GDM1 (cell line): ENCODE measurements around the gene KIF19.
"Not testable (repeated sequence)": the region's sequence is repeated elsewhere in the genome, so short reads cannot be mapped to it uniquely, and the experiment has no call there.

Source experiments
- DNase-seq: peaks from one replicate; lab custom pipeline; 2025; lab: John Stamatoyannopoulos, UW

The KIF19 gene

GRCh38 chr17:74325743-74326379 lies at the start of gene KIF19:
Gene KIF19 (plus strand): TSS chr17:74326226. CDS start chr17:74326350, 124 bp downstream.
- no peak for DNase-seq

- no peak for DNase-seq
Measured at GRCh38 chr17:74276541-74277009, 49.5 kb upstream of the KIF19 start.

- DNase-seq: no peak
Measured at GRCh38 chr17:74277935-74278334, 48.1 kb upstream of the KIF19 start.

GRCh38 chr17:74279617-74280016 lies 46.4 kb upstream of the KIF19 start:
- DNase-seq: not testable (repeated sequence)

- DNase-seq: no peak
Measured at GRCh38 chr17:74280093-74280513, 45.9 kb upstream of the KIF19 start.

GRCh38 chr17:74281799-74282198 lies 44.2 kb upstream of the KIF19 start:
- DNase-seq: no peak

- DNase-seq: not testable (repeated sequence)
Measured at GRCh38 chr17:74282274-74282586, 43.8 kb upstream of the KIF19 start.

GRCh38 chr17:74282587-74283370 lies 43.2 kb upstream of the KIF19 start:
- DNase-seq: no peak

- no peak for DNase-seq
Measured at GRCh38 chr17:74283371-74283673, 42.7 kb upstream of the KIF19 start.

GRCh38 chr17:74287031-74287602 lies 38.9 kb upstream of the KIF19 start:
- DNase-seq: no peak

- DNase-seq: no peak
Measured at GRCh38 chr17:74288785-74289184, 37.2 kb upstream of the KIF19 start.

GRCh38 chr17:74289688-74290087 lies 36.3 kb upstream of the KIF19 start:
- DNase-seq: no peak

- no peak for DNase-seq
Measured at GRCh38 chr17:74290340-74290739, 35.7 kb upstream of the KIF19 start.

GRCh38 chr17:74292495-74292894 lies 33.5 kb upstream of the KIF19 start:
- DNase-seq: no peak

GRCh38 chr17:74295625-74296547 lies 30.1 kb upstream of the KIF19 start:
- DNase-seq: no peak

- DNase-seq: peak; percentile 15
Measured at GRCh38 chr17:74296548-74296936, 29.5 kb upstream of the KIF19 start.

- DNase-seq: no peak
Measured at GRCh38 chr17:74297941-74298340, 28.1 kb upstream of the KIF19 start.

GRCh38 chr17:74298778-74299177 lies 27.2 kb upstream of the KIF19 start:
- DNase-seq: no peak

GRCh38 chr17:74299226-74300009 lies 26.6 kb upstream of the KIF19 start:
- no peak for DNase-seq

GRCh38 chr17:74303305-74303704 lies 22.7 kb upstream of the KIF19 start:
- no peak for DNase-seq

- DNase-seq: no peak
Measured at GRCh38 chr17:74304184-74304583, 21.8 kb upstream of the KIF19 start.
